Measurements from ENCODE around the gene CCDC178. TPM values are rescaled to one million over a fixed set of nuclear protein-coding genes. Genes with fewer than 3 reads are reported as not detected.
A peak's percentile ranks its signal among the peaks of the same experiment; 100 is the strongest.
"Not testable (repeated sequence)": the region's sequence is repeated elsewhere in the genome, so short reads cannot be mapped to it uniquely, and the experiment has no call there.

CCDC178 gene
- total and polyA plus RNA-seq, 2 experiments from 2014 or later: 1.3 TPM; not detected in 1

DNA sequence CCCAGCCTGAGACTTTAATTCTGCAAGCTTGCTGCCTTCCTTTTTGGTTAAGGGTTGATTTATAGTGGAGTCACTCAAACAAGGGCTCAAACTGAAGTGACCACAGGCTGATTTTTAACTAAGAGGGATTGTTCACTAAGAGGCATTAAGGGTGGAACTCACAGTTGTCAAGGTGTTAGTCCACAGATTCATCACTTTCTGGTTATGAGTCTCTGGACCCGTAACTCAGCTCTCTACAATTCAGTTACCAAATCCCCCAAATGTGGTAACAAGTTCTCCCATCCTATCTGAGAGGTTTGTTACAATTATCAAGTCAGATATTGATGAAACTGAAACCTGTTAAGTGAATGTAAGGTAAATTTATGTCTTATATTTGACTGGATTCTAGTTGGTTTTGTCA is 481.8 kb downstream of the CCDC178 start:
- no peaks in the 10 kb centered on the region for H3K79me2 ChIP-seq
- H3K36me3 ChIP-seq (replicated peaks; ENCODE audit: insufficient read depth, low read depth): no peaks in the 10 kb centered on the region
- peaks cover 3% of the 10 kb centered on the region for H3K4me1 ChIP-seq (ENCODE audit: insufficient read depth)
- WGBS (ENCODE audit: low lambda C conversion rate, missing lambda C conversion rate): 83% methylated on average over 1 of the region's 1 CpG
- H3K4me2 ChIP-seq: no peak overlapping the region
- no peaks in the 10 kb centered on the region for H3K27me3 ChIP-seq
- no peak overlapping the region for H3K4me3 ChIP-seq
- no peak for TF ChIP-seq EZH2 (IDR thresholded peaks at IDR 0.05; ENCODE audit: borderline replicate concordance)
- TF ChIP-seq, protein P1, sequence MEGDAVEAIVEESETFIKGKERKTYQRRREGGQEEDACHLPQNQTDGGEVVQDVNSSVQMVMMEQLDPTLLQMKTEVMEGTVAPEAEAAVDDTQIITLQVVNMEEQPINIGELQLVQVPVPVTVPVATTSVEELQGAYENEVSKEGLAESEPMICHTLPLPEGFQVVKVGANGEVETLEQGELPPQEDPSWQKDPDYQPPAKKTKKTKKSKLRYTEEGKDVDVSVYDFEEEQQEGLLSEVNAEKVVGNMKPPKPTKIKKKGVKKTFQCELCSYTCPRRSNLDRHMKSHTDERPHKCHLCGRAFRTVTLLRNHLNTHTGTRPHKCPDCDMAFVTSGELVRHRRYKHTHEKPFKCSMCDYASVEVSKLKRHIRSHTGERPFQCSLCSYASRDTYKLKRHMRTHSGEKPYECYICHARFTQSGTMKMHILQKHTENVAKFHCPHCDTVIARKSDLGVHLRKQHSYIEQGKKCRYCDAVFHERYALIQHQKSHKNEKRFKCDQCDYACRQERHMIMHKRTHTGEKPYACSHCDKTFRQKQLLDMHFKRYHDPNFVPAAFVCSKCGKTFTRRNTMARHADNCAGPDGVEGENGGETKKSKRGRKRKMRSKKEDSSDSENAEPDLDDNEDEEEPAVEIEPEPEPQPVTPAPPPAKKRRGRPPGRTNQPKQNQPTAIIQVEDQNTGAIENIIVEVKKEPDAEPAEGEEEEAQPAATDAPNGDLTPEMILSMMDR (IDR thresholded peaks at IDR 0.05; ENCODE audit: poor library complexity): no peak
- no peaks in the 10 kb centered on the region for H3K9me2 ChIP-seq (replicated peaks; ENCODE audit: insufficient read depth)
- H3K27ac ChIP-seq: no peak overlapping the region
- H3K9me3 ChIP-seq (ENCODE audit: low read depth): no peaks in the 10 kb centered on the region
- no peak overlapping the region for H2AFZ ChIP-seq
- DNase-seq (ENCODE audit: low spot score): no peak
- no peaks in the 10 kb centered on the region for H4K20me1 ChIP-seq (ENCODE audit: insufficient read depth, poor library complexity, severe bottlenecking)

DNA sequence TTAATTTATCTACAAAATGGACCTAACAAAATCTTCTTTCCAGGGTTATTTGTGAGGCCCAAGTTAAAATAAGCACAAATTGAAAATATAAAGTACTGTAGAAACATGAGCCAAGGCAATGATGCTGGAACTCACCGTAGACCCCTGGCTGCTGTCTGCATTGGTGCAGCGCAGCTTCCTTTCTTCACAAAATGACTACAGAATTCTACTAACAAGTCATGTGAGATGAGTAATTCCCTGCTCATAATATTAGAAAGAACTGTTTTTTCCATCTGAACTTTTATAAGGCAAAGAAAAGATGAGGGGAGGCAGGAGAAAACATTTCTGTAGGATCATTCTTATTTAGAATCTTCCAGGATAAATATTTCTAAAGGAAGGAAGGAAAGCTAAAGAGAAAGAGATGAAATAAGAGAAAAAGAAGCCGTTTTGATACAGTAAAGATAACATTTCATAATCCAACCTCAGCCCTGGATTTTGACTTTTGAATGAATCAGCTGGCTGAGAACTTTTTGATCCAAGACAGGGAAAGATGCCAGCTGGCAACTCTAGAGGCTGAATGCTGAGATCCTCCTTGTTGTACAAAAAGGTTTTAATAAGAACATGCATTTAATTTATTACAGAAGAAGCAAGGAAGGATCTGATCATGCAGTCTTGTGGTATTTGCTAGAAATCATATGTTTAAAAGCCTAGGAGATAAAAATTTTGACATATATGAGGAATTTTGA is 483.8 kb downstream of the CCDC178 start:
- 55% methylated on average over 3 of the region's 3 CpGs for WGBS (ENCODE audit: low lambda C conversion rate, missing lambda C conversion rate)

DNA sequence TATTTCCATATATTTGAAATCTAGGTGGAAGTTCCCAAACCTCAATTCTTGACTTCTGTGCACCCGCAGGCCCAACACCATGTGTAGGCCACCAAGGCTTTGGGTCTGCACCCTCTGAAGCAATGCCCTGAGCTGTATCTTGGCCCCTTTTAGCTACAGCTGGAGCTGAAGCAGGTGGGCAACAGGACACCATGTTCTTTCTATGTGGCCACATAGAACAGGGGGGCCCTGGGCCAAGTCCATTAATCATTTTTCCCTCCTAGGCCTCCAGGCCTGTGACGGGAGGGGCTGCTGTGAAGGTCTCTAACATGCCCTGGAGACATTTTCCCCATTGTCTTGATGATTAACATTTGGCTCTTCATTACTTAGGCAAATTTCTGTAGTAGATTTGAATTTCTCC is 488.2 kb downstream of the CCDC178 start:
- not testable (repeated sequence) for H3K4me1 ChIP-seq (ENCODE audit: insufficient read depth); H3K4me2 ChIP-seq; H4K20me1 ChIP-seq (ENCODE audit: insufficient read depth, poor library complexity, severe bottlenecking); H3K27me3 ChIP-seq; H3K9me3 ChIP-seq (ENCODE audit: low read depth); H3K36me3 ChIP-seq (replicated peaks; ENCODE audit: insufficient read depth, low read depth); H3K79me2 ChIP-seq; H3K27ac ChIP-seq; H2AFZ ChIP-seq; DNase-seq (ENCODE audit: low spot score); H3K4me3 ChIP-seq; H3K9me2 ChIP-seq (replicated peaks; ENCODE audit: insufficient read depth)
- 82% methylated on average over 2 of the region's 2 CpGs for WGBS (ENCODE audit: low lambda C conversion rate, missing lambda C conversion rate)

More for the DNA sequence above, 483.8 kb downstream of the CCDC178 start:
- H3K4me1 ChIP-seq (ENCODE audit: insufficient read depth): peaks cover 3% of the 10 kb centered on the region
- no peaks in the 10 kb centered on the region for H3K79me2 ChIP-seq
- DNase-seq (ENCODE audit: low spot score): peak; percentile 13
- TF ChIP-seq, protein P1 (IDR thresholded peaks at IDR 0.05; ENCODE audit: poor library complexity): peak; percentile 38
- TF ChIP-seq EZH2 (IDR thresholded peaks at IDR 0.05; ENCODE audit: borderline replicate concordance): no peak
- no peak for TF ChIP-seq EZH2phosphoT487 (IDR thresholded peaks at IDR 0.05; ENCODE audit: low read depth, severe bottlenecking, unreplicated experiment)
- H3K27me3 ChIP-seq: no peaks in the 10 kb centered on the region
- H3K4me3 ChIP-seq: peak overlapping the region; percentile 6
- no peaks in the 10 kb centered on the region for H3K9me2 ChIP-seq (replicated peaks; ENCODE audit: insufficient read depth)
- no peak overlapping the region for H2AFZ ChIP-seq
- H3K9me3 ChIP-seq (ENCODE audit: low read depth): no peaks in the 10 kb centered on the region
- no peak overlapping the region for H3K27ac ChIP-seq
- H4K20me1 ChIP-seq (ENCODE audit: insufficient read depth, poor library complexity, severe bottlenecking): no peaks in the 10 kb centered on the region
- H3K4me2 ChIP-seq: peak overlapping the region; percentile 27
- H3K36me3 ChIP-seq (replicated peaks; ENCODE audit: insufficient read depth, low read depth): no peaks in the 10 kb centered on the region

DNA sequence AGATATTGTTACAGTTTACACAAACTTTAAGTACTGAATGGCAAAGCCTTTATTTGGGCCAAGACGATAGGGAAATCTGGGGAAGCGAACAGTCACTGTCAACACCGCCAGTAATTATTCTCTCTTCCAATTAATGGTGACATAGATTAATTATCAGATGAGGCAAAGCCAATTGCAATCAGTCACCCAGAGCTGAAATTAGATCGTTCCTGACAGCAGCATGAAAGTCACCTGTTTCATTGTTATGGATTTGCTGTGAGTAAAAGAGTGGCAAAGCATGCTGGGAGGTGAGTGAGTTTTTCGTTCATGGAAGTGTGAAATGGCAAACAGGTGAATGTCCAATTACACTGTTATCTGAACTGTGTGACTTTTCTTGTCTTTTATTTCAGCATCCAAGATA is 502.9 kb downstream of the CCDC178 start:
- Histone ChIP-seq H3K36me3 (replicated peaks; ENCODE audit: insufficient read depth, low read depth) (no peaks in the 10 kb centered on the region), H3K79me2 (no peaks in the 10 kb centered on the region), H3K27me3 (no peaks in the 10 kb centered on the region), H3K4me2 (no peak overlapping the region), H3K9me3 (ENCODE audit: low read depth) (no peaks in the 10 kb centered on the region), H2AFZ (no peak overlapping the region), H4K20me1 (ENCODE audit: insufficient read depth, poor library complexity, severe bottlenecking) (no peaks in the 10 kb centered on the region), H3K9me2 (replicated peaks; ENCODE audit: insufficient read depth) (no peaks in the 10 kb centered on the region), H3K27ac (no peak overlapping the region), H3K4me3 (no peak overlapping the region), H3K4me1 (ENCODE audit: insufficient read depth) (no peaks in the 10 kb centered on the region)
- no peak for DNase-seq (ENCODE audit: low spot score)
- TF ChIP-seq EZH2 (IDR thresholded peaks at IDR 0.05; ENCODE audit: borderline replicate concordance) (no peak), EZH2phosphoT487 (IDR thresholded peaks at IDR 0.05; ENCODE audit: low read depth, severe bottlenecking, unreplicated experiment) (no peak)
- TF ChIP-seq, protein P1 (IDR thresholded peaks at IDR 0.05; ENCODE audit: poor library complexity): no peak
- WGBS (ENCODE audit: low lambda C conversion rate, missing lambda C conversion rate): 86% methylated on average over 5 of the region's 5 CpGs
